HG03457 (cell line): ENCODE measurements around the gene SPDYE4.

Source experiments
- ATAC-seq: cut with Tn5 transposase; IDR thresholded peaks from one replicate; pipeline ENCODE4 v1.9.1; 2021; ENCODE audit warnings: moderate number of reproducible peaks; ENCODE audit not compliant: unreplicated experiment

Gene SPDYE4

DNA sequence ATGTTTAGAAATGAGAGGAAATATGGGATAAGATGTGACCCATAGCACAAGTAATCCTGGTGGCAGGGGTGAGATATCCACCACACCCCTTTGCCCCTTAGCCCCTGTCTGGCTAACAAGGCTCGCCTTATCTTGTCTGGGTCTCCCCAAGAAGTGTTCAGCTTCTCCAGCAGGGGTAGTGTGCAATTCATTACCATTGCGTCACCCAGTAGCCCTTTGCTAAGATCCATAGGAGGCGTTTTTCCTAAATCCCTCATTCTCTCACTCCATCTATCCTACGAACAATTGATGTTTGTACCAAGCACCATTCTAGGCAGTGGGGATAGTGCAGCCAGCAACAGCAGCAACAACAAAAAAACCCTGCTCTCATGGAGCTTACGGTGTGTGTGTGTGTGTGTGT lies 44.5 kb downstream of the SPDYE4 start:
- ATAC-seq, result no peak

DNA sequence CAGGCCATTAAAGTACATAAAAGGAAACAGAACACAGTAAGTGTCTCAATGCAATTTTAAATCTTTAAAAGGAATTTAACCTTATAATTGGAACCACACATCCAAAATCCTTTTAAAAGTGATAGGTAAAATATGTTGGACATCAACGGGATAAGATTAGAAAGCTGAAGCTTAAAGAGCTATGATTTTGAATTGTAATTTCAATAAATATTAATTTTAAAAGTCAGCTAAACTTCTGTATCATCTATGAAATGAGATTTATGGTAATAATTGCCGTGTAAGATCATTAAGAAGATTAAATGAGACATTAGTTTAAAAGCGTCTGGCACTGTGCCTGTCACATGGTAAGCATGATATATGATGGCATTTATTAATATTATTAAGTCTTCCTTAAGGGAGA lies 45.0 kb downstream of the SPDYE4 start:
- ATAC-seq, result no peak

DNA sequence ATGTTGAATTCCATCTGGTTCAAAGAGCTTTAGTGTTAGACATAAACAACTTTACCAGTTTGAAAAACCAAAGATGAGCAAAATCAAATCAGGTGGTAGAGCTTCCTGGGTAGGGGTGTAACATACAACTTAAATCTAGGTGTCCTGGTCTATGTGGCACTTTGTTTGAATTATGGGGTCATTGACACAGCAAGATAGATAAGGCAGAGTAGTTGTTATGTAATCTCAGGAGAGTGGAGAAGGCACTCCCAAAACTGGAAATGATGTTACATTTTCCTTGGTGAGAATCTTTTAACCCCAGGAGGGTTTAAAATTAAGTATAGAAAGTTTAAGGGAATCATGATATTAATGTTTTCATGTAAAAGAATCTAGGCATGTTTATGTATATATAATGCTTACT lies 45.6 kb downstream of the SPDYE4 start:
- no peak for ATAC-seq

DNA sequence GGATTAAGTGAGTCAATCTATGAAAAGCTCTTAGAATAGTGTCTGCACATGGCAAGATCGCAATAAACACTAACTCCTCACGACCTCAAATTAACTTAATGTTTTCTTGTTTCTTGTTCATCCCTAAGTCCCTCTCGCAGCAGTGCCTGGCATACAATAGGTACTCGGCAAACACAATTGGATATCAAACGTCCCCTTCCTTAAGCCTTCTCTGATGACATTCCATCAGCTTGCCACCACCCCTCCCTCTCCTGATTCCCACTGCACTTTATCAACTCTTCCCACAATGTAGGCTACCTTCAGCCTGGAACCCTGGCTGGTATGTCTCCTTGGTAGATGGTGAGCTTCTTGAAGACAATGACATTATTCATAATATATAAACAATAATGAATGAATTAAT lies 47.1 kb downstream of the SPDYE4 start:
- no peak for ATAC-seq

DNA sequence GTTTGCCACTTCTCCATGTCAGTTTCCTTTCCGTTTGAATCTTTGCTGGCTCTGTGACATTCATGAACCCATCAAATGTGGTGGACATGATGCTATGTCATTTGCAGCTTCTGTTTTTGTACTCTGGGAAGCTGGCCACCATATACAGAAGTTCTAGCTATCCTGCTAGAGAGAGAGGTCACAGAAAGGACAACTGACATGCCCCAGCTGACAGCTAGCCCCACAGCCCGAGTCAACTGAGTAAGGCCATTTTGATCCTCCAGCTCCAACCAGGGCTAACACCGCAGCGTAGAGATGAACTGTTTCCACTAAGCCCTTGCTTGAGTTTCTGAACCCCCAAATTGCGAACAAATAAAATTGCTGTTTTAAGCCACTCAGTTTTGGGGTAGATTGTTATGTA lies 47.5 kb downstream of the SPDYE4 start:
- ATAC-seq, result no peak

DNA sequence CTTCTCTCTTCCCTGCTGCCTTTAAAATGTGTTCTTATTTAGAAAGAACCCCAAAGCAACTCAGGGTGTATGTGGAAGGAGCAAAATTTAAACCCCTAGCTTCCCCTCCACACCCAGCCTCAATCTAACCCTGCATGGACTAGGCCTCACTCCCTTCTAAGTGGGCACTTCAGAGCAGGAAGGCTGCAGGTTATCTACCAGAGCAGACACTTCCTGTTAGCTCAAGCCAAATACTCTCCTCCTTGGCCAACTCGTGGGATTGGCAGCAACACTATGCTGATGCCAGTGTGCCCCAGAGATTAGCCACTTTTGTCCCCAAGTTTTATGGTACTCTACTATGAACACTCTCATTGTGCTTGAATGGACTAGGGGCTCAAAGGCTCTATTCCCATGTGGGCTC lies 49.3 kb downstream of the SPDYE4 start:
- ATAC-seq, result no peak

DNA sequence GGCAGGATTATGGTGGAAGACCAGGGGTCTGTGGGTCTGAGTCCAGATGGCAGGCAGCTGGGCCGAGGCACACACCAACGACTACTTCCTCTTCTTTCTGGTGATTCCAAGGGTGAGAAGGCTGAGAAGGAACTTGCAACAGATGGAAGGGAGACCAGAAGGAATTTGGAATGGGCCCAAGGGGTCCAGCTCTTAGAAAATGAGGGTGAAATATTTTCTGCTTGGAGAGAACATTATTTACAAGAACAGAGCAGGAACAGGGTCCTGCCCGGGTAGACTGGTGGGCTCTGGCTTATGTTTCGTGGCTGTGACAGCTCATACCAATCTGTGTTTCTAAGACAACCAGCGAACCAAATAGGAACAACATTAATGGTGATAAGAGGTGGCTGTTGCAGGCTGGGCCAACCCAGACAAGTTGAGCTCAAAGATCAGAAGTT lies 50.3 kb downstream of the SPDYE4 start:
- ATAC-seq, result no peak

DNA sequence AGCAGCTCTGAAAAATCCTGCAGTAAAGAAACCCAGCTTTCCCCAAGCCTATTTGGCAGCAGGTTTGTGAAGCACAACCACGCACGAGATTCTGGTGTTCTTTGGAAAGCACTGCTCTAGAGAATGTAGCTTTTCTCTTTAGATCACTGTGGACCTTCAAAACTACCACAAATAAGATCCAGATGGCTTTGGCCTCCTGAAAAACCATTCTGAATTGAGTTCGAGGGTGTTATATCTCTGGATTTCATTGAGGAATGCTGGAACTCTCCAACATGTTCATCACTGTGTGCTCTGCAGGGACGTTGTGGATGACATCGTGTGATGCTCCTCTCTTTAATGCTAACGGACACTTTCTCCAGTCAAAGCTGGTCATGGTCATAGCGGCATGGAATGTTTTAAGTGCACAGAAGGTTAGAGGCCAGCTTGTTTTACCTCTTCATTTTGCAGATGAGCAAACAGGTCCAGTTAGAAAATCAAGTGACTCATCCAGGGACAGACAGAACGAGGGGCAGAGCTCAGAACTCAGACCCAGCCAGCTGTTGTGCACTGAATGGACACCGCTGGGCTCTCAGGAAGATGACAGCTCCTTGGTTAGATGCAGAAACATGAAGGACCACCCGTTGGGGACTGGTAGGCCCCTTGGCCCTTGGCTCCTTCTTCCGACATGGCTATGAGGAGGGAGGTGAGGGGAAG lies 50.9 kb downstream of the SPDYE4 start:
- no peak for ATAC-seq

DNA sequence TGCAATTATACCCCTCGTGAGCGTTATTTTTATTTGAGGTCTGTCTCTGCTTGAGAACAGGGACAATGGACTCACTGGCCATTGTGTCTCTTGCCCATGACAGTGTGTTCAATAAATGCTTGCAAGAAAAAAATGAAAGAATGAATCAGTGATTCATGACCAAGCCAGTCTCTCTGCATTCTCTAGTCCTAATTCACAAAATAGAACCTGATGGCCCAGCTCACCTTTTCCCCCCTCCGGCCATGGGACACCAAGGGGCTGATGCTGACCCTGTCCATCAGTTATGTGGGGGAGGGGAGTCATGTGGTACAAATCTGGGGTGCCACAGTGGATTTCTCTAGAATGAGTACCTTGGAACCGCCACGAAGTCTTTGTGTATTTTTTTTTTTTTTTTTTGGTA lies 51.9 kb downstream of the SPDYE4 start:
- no peak for ATAC-seq

DNA sequence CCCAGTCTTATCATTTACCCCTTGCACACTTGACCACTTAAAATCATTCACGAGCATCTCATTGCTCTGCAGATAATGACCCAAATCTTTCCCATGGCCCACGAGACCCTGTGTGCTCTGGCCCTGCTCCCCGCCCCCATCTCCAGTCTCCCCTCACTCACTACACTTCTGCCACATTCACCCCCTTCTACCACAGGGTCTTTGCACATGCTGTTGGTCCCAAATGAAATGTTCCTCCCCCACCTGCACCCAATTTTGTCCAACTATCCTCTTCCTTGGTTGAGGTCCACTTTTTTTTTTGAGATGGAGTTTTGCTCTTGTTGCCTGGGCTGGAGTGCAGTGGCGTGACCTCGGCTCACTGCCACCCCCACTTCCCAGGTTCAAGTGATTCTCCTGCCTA lies 52.9 kb downstream of the SPDYE4 start:
- ATAC-seq, result no peak

DNA sequence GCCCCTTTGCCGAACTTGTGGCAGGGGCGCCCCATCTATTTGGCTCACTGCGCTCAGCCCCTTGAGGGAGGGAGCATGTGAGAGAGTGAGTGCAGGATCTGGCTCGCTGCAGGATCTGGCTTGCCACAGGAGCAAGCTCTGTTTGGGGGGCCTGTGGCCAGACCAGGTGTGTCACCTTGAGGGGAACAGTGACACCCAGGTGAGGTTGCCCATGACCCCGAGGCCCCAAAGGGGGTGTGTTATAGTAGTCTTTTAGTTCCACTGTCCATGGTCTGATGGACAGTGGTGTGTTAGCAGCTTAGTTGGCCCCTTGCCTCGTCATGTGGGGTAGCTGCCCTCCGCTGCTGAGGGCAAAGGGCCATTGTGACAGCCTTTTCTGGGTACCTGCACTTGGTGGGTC lies 55.3 kb downstream of the SPDYE4 start:
- ATAC-seq, result no peak

DNA sequence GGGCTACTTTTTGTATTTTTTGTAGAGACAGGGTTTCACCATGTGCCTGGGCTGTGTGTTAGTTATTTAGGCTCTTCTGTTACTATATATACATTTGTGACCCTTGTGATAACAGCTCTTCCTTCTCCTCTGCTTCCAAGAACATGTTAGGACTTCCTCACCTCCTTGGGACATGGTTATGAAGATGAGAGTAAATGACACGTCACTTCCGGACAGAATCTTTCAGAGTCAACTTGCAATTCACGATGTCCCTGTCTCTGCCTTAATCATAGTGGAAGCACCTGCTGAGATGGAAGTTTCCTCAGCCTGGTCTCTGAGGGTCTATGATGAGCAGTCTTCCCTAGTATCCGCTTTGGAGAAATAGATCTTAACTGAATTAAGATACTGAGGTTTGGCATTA lies 56.6 kb downstream of the SPDYE4 start:
- no peak for ATAC-seq

DNA sequence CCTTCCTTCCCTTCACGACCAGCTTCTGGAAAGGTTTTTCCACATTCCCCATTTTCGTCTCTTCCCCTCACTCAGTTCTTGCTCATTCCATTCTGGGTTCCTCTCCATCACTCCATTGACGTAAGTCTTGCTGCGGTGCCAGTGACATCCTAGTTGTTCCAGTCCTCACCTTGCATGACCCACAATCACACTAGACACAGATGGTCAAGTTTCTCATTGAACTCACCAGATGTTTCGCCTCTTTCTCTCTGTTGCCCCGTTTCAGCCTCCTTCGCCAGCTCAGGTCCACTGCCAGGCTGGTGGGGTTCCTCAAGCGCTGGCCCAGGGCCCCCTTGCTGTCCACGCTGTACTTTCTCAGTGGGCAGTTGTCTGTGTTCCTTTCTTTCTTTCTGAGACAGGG lies 57.1 kb downstream of the SPDYE4 start:
- ATAC-seq, result no peak
